SHP77 (cell line): ENCODE results near the gene CHCHD1.
"Not testable (repeated sequence)": the region's sequence is repeated elsewhere in the genome, so short reads cannot be mapped to it uniquely, and the experiment has no call there.

Experiments used
- DNase-seq, 2 experiments: peaks; one replicate each; lab custom pipeline; 2025; lab: John Stamatoyannopoulos, UW

The CHCHD1 gene

DNA sequence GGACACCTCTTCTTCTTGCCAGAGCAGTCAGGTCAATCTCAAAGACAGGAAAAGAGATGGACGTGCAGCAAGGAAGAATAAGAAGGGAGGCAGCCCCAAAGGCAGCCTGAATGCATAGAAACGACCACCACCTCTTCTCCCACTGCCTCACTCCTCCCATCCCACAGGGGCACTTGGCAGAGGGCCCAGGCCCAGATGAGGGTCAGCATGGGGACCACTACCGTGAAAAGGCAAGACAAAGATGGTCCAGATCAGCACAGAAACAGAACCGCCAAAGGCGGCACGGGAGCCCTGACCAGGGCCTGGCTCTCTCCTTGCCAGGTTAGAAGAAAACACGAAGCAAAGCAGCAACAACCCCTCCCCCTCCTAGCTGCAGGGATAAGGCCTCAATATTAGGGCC, 31.5 kb downstream of the CHCHD1 start:
- DNase-seq: no peak

DNA sequence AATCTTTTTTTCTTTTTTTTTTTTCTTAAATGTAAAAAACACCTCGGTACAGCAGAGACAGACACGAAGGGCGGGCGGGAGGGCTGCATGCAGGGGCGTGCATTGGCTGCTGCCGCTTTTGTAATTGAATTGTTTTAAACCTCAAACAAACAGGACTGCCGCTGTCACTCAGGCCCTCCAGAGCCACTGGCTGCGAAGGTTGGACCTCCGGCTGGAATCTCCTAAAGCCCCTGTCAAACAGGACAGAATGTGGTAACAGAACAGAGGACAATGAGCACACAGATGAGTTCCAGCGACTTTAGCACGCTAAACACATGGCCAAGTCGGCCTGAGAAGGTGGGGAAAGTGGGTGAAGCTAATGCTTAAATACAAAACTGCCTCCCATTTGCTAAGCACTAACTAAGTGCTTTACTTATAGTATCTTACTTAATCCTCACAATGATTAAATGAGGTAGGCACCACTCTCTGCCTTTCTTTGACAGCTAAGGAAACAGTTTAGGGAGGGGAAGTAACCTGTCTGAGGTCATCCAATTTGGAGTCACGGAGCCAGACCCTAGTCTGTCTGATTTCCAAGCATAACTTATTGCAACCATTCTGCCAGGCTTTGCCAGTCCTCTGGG, 32.5 kb downstream of the CHCHD1 start:
- DNase-seq: no peak

DNA sequence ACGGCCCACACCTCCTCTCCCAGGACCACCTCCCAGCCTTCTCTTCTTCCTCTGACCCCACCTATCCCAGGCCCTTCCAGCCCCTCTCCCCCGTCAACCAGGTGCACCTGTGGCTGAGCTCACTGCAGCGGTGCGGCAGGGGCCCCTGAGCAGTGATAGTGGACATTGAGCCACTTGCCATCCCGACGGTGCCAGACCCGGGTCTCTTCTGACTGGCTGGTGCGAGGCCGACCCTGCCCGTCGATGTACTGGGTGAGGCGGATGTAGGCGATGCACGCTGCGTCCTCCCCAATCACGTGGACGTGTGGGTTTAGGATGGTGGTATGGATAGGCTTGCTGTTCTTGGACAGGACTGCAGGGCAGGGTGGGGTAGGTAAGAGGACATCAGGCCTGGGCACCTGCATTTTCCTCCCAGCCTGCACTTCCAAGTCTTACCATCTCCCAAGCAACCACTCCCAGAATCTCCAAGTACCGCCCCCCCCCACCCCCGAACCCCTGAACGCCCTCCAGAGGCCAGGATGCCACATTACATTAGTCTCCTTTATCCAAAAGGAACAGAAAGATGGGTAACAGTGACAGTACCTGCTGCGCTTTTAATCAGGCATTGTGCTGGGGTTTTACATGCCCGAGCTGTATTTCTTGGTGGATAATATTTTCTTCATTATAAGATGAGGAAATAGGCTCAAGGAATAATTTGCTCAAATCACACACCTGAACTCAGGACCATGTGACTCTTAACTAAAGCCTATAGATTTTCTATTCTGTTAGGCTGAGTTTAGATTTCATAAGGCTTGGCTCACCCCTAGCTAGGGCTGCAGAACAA, 33.3 kb downstream of the CHCHD1 start:
- DNase-seq: no peak

DNA sequence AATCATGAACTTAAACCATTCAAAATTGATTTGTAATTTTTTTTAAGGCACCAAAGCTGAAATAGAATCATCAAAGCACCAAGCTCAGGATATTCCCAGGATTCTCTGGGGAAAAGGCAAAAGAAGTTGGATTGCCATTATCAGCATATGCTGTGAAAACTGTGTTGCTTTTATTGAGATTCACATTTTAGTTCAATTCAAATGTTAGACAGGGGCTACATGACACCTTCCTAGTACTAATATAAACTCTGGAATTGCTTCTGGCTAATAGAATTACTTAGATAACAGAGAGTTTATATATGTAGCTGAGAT, 33.8 kb downstream of the CHCHD1 start:
- DNase-seq: no peak

DNA sequence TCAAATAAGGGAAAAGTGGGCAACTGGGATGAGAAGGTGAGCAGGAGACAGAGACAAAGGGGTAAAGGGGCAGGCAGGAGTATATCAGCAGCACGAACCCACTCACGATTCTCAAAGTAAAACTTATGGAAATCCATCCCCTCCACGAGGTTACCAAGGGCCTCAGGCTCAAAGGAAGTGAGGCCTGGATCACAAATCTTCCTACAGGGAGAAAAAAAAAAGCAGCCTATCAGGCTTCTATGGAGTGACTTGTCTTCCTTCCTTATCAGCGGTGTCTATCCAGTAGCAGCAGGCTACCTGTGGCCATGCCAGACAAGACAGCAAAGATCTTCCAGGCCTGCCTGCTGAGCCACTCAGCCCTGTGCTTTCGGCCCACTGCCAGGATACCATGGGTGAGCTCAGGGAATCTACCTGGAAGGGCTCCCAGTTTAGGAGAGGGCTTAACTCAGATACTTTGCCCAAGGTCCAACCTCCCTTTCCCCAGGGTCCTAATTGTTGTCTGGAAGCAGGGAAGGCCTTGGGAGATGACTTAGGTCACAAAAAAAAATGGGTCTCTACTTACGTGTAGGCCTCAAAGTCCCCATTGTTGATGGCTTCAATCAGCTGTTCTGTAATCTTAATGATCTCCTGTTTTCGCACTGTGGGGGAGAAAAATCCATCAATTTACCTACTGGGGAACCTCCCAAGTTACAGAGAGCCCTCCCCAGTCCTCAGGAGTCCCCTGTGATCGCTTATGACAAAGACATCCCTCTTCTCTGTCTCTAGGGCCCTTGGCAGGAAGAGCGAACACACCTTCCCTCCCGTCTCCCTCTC, 35.3 kb downstream of the CHCHD1 start:
- no peak for DNase-seq

DNA sequence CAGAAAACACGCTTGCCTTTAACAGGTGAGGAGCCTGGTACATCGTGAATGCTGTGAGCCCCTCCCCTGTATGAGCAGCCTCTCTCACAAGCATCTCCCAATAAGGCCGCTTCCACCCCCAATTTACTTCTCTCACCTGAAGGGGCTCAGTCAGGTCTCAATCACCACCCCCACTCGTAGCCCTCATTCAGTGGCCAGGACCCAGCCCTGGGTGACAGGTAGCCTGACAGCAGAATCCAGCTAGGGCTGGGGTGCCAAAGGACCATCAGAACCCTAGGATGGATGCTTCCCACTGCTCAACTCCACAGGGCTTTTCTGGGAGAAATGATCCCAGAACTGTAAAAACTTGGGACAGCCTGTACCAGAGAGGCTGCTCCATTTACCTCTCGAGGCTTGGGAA, 36.0 kb downstream of the CHCHD1 start:
- no peak for DNase-seq

DNA sequence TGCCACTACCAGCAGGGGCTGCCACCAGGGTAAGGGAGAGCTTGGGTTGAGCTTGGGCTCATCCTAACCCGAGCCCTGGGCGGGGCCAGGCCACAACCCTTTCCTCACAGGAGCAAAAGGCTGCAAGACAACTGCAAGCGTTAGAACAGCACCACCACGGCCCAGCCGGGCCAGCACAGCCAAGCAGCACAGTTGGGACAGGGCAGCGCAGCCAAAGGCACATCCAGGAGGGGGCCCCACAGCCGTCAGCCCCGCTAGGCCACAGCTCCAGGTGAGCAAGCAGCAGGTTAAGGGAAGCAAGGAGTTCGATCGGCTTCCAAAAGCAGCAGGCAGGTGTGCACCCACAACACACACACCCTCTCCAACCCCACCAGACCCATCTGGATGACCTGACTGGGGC, 36.6 kb downstream of the CHCHD1 start:
- no peak for DNase-seq

DNA sequence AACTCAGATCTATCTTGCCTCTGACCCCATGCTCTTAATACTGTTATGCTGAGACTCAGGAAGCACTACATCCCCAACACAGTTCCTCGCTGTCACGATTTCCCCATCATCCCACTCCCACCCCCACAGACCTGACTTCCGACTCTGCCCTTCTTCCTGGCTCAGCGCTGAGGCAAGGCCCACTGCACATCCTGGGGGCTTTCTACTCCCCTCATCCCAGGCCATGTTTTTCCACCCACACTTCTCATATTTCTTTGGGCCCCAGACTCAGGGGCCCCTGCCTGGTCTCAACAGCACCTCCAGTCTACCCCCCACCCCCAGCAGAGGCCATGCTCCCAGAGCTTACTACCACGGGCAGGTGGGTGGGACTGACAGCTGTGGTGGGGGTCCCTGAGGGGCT, 37.2 kb downstream of the CHCHD1 start:
- no peak for DNase-seq

DNA sequence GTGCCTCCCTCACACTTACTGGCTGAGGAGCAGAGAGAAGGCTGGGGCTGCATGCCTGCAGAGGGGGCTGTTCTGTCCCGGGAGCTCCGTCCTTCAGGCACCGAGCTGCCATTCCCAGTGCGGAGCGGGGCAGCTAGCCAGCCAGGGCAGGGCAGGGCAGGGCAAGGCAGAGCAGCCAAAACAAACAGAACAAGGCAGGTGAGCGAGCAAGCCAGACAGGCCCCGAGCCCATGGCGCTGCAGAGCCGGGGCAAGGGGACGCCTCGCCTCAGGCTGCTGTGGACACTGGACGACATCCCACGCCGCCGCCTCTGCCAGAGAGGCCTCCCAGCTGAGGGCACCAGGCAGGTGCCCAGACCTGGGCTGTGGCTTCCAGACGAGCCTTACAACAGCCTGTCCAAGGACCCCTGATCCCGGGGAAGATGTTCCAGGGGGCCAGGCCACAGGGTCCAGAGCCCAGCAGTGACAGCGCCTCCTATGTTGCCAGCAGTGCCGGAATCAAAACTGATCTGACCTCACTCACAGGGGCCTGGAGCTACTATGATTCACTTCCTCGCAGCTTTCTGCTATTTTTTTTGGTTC, 37.8 kb downstream of the CHCHD1 start:
- DNase-seq: peak in 1 of 2 experiments; percentile 0

DNA sequence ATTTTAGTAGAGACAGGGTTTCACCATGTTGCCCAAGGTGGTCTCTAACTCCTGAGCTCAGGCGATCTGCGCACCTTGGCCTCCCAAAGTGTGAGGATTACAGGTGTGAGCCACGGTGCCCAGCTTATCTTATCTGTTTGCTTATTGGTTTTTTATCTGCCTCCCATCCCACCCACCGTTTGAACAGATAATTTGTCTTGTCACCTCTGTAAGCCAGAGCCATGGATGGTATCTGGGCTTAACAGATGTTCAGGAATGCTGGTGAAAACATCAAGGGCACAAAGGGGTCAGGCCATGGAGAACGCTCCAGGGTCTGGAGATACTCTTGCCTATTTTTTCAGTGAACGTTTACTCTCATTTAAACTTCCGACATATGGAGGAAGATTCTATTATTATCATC, 41.5 kb downstream of the CHCHD1 start:
- DNase-seq: no peak

DNA sequence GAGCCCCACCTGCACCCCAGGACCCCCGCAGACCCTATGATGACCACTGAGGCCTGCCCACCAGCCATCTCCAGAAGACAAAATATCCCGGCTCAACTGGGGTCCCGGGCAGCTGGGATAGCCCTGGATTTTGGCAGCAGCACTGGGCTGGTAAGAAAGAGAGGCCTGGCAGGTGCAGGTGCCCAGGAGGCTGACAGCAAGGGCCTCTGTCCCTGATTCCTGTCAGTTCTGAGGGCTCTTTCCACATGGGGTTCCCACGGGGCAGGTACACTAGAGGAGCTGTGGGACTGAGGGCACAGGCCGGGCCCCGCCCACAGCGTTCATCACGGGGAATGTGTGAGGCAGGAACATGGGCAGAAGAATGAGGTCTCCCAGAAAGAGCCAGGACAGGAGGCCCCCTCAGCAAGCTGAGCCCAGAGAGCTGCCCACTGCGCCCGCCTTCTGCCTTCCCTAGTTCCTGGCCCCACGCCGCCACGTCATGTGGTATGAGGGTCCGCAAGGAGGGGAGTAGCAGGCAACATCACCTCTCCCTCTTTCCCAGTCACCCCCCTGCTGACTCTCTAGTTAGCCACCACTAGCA, 42.4 kb downstream of the CHCHD1 start:
- DNase-seq: no peak

DNA sequence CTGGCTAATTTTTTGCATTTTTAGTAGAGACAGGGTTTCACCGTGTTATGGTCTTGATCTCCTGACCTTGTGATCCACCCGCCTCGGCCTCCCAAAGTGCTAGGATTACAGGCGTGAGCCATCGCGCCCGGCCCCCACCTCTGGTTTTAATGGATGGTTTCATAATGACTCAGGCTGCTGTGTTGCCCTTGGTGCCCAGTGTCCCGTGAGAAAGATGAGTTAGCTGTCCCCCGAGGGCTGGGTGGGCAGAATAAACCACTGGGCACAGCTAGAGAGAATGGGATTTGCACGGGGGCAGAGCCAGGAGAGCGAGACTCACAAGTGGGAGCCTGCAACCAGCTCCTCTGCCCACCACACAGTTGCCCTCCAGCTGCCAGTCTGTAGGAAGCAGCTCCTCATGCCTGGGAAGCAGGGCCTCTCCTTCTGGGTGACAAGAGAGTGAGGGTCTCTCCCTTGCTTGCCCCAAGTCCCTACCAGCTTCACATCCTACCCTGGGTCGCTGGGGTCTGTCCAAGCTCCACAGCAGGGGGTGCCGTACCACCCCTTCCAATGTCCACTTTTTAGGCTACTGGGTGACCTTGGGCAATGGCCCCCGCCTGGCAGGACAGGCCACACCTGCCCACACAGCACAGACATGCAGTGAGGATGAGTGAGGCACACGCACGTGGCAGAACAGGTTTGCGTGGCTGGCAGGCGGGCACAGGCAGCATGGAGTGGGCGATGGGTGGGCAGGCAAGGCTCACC, 45.7 kb downstream of the CHCHD1 start:
- no peak for DNase-seq

DNA sequence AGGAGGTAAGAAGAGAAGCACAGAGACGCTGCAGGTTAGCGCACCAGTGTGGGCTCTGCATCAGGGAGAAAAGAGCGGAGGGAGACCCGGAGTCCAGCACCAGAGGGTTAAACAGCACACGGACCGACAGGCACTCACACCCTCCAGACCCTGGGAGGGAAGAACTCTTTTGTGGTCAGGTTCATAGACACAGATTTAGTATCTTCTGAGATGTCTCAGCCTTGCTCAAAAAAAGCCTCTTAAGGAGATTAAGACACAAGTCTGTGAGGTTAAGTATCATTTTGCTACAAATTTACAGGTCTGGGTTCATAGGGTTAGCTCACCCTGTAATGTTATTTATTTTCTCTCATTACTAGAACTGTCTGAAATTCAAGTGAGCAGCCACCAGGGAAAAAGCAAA, 46.3 kb downstream of the CHCHD1 start:
- no peak for DNase-seq

DNA sequence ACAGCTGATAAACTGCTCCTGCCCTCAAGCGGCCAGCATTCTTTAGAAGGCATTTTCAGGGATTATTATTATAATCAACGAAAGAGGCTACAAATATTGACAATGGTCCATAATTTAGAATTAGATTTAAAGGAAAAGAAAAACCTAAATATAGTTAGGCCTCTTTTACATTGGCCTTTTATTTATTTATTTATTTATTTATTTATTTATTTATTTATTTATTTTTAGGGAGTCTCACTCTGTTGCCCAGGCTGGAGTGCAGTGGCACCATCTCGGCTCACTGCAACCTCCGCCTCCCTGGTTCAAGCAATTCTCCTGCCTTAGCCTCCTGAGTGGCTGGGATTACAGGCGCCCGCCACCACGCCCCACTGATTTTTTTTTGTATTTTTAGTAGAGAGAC, 47.2 kb downstream of the CHCHD1 start:
- not testable (repeated sequence) for DNase-seq
